NCI-H2227 (cell line): ENCODE results near the gene CEACAM3.
A peak's percentile ranks its signal among the peaks of the same experiment; 100 is the strongest.

Experiments
- DNase-seq: peaks from one replicate; lab custom pipeline; 2025; ENCODE audit not compliant: unreplicated experiment; lab: John Stamatoyannopoulos, UW

CEACAM3 gene

GRCh38 chr19:41843371-41843770, 47.0 kb downstream of the CEACAM3 start:
- no peak for DNase-seq

- DNase-seq, result no peak
Measured at GRCh38 chr19:41844601-41845000, 48.2 kb downstream of the CEACAM3 start, which contains the start of gene LYPD4. LYPD4 (minus strand) TSS chr19:41844683; CDS start chr19:41839285, 5,398 bp downstream.

GRCh38 chr19:41845001-41845050, 48.4 kb downstream of the CEACAM3 start, which contains the start of gene DMRTC2:
DMRTC2 (plus strand) TSS chr19:41845042; CDS start chr19:41847429, 2,387 bp downstream.
- DNase-seq, result no peak

GRCh38 chr19:41845051-41845590, 48.7 kb downstream of the CEACAM3 start:
- no peak for DNase-seq

GRCh38 chr19:41847351-41848105, 51.1 kb downstream of the CEACAM3 start:
- DNase-seq, result no peak

GRCh38 chr19:41848666-41849065, 52.3 kb downstream of the CEACAM3 start:
- no peak for DNase-seq

GRCh38 chr19:41849067-41849466, 52.7 kb downstream of the CEACAM3 start:
- no peak for DNase-seq

- no peak for DNase-seq
Measured at GRCh38 chr19:41850381-41850780, 54.0 kb downstream of the CEACAM3 start.

- DNase-seq, result no peak
Measured at GRCh38 chr19:41851456-41851855, 55.1 kb downstream of the CEACAM3 start.

GRCh38 chr19:41853344-41853743, 57.0 kb downstream of the CEACAM3 start:
- DNase-seq, result no peak

- DNase-seq, result no peak
Measured at GRCh38 chr19:41853768-41854167, 57.4 kb downstream of the CEACAM3 start.

- DNase-seq, result no peak
Measured at GRCh38 chr19:41859213-41859617, 62.8 kb downstream of the CEACAM3 start.

GRCh38 chr19:41859618-41860418, 63.4 kb downstream of the CEACAM3 start, which contains the start of gene RPS19:
RPS19 (plus strand) TSS chr19:41860255; CDS start chr19:41860775, 520 bp downstream.
- DNase-seq, result peak; percentile 100

- DNase-seq, result peak; percentile 76
Measured at GRCh38 chr19:41860419-41861115, 64.2 kb downstream of the CEACAM3 start.
